ENCODE measurements around the gene LCT.

LCT gene

GRCh38 chr2:135785032-135785431 is 52.0 kb downstream of the LCT start:
- peaks cover 56% of the 10 kb centered on the region for H3K36me3 Mint-ChIP-seq (ENCODE audit: insufficient read depth)
- DNase-seq (ENCODE audit: low spot score in 2 of 2), result no peak
- H3K27me3 Mint-ChIP-seq, result no peaks in the 10 kb centered on the region
- H3K4me1 Mint-ChIP-seq, result no peaks in the 10 kb centered on the region
- H3K27ac Mint-ChIP-seq (ENCODE audit: low read depth), result no peak overlapping the region
- no peaks in the 10 kb centered on the region for H3K9me3 Mint-ChIP-seq
- H3K4me3 Mint-ChIP-seq, result no peak overlapping the region
- ATAC-seq (replicated peaks; ENCODE audit: extremely low read depth, poor library complexity, severe bottlenecking), result peak; percentile 19

DNA sequence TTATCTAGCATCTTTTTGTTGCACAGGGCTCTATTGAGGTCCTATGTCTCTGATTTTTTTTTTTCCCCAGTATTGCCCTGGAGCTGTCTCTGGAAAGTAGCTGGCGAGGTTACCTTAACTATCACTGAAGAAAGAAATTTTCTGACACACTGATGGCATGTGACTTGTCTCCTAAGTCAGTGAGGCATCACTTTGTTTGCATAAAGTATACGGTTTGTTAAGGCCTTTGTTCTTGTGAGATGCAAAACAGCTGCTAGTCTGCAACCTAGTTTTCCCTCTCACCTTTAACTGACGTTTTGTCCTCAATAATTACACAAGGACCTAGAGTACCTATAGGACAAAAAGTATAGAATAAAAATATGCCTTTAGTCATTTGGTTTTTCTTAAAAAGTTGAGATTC is 53.5 kb downstream of the LCT start:
- Mint-ChIP-seq H3K27ac (ENCODE audit: low read depth) (no peak overlapping the region), H3K36me3 (ENCODE audit: insufficient read depth) (peaks cover 65% of the 10 kb centered on the region), H3K4me3 (no peak overlapping the region), H3K27me3 (no peaks in the 10 kb centered on the region), H3K9me3 (no peaks in the 10 kb centered on the region), H3K4me1 (no peaks in the 10 kb centered on the region)
- DNase-seq (ENCODE audit: low spot score in 2 of 2) (no peak), ATAC-seq (replicated peaks; ENCODE audit: extremely low read depth, poor library complexity, severe bottlenecking) (no peak)

- Mint-ChIP-seq H3K4me1 (no peaks in the 10 kb centered on the region), H3K27ac (ENCODE audit: low read depth) (no peak overlapping the region), H3K27me3 (no peaks in the 10 kb centered on the region), H3K36me3 (ENCODE audit: insufficient read depth) (peaks cover 75% of the 10 kb centered on the region), H3K4me3 (no peak overlapping the region), H3K9me3 (no peaks in the 10 kb centered on the region)
- ATAC-seq (replicated peaks; ENCODE audit: extremely low read depth, poor library complexity, severe bottlenecking) (no peak), DNase-seq (ENCODE audit: low spot score in 2 of 2) (no peak)
Observed at GRCh38 chr2:135782231-135782630, 54.8 kb downstream of the LCT start.

DNA sequence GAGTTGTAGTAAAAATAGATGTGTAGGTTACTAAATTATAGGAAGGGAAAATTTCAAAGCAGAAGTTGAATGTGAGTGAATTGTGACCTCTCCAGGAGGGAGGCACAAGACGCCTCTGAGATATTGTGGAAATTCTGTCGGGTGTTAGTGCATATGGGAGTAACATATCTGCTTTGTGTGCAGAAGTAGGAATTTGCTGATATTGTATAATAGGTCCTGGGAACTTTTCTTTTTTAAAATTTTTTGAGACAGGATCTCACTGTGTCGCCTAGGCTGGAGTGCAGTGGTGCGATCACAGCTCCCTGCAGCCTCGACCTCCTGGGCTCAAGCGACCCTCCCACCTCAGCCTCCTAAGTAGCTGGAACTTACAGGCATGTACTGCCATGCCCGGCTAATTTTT is 60.6 kb downstream of the LCT start:
- no peak overlapping the region for H3K4me3 Mint-ChIP-seq
- no peak overlapping the region for H3K27ac Mint-ChIP-seq (ENCODE audit: low read depth)
- DNase-seq (ENCODE audit: low spot score in 2 of 2) (no peak), ATAC-seq (replicated peaks; ENCODE audit: extremely low read depth, poor library complexity, severe bottlenecking) (no peak)
- no peaks in the 10 kb centered on the region for H3K27me3 Mint-ChIP-seq
- H3K4me1 Mint-ChIP-seq, result no peaks in the 10 kb centered on the region
- H3K36me3 Mint-ChIP-seq (ENCODE audit: insufficient read depth), result peaks cover 81% of the 10 kb centered on the region
- H3K9me3 Mint-ChIP-seq, result no peaks in the 10 kb centered on the region

- Mint-ChIP-seq H3K36me3 (ENCODE audit: insufficient read depth) (peaks cover 81% of the 10 kb centered on the region), H3K4me1 (no peaks in the 10 kb centered on the region), H3K4me3 (no peak overlapping the region), H3K27ac (ENCODE audit: low read depth) (no peak overlapping the region), H3K27me3 (no peaks in the 10 kb centered on the region), H3K9me3 (no peaks in the 10 kb centered on the region)
- ATAC-seq (replicated peaks; ENCODE audit: extremely low read depth, poor library complexity, severe bottlenecking) (no peak), DNase-seq (ENCODE audit: low spot score in 2 of 2) (no peak)
Observed at GRCh38 chr2:135775420-135775819, 61.6 kb downstream of the LCT start.

GRCh38 chr2:135773917-135774316 is 63.1 kb downstream of the LCT start:
- Mint-ChIP-seq H3K36me3 (ENCODE audit: insufficient read depth) (peaks cover 85% of the 10 kb centered on the region), H3K9me3 (no peaks in the 10 kb centered on the region), H3K4me3 (no peak overlapping the region), H3K27ac (ENCODE audit: low read depth) (no peak overlapping the region), H3K4me1 (no peaks in the 10 kb centered on the region), H3K27me3 (no peaks in the 10 kb centered on the region)
- no peak for DNase-seq (ENCODE audit: low spot score in 2 of 2)
- no peak for ATAC-seq (replicated peaks; ENCODE audit: extremely low read depth, poor library complexity, severe bottlenecking)

- H3K9me3 Mint-ChIP-seq, result no peaks in the 10 kb centered on the region
- DNase-seq (ENCODE audit: low spot score in 2 of 2) (no peak), ATAC-seq (replicated peaks; ENCODE audit: extremely low read depth, poor library complexity, severe bottlenecking) (no peak)
- no peaks in the 10 kb centered on the region for H3K27me3 Mint-ChIP-seq
- H3K4me1 Mint-ChIP-seq, result no peaks in the 10 kb centered on the region
- peaks cover 87% of the 10 kb centered on the region for H3K36me3 Mint-ChIP-seq (ENCODE audit: insufficient read depth)
- H3K27ac Mint-ChIP-seq (ENCODE audit: low read depth), result no peak overlapping the region
- H3K4me3 Mint-ChIP-seq, result no peak overlapping the region
Observed at GRCh38 chr2:135773319-135773718, 63.7 kb downstream of the LCT start.

DNA sequence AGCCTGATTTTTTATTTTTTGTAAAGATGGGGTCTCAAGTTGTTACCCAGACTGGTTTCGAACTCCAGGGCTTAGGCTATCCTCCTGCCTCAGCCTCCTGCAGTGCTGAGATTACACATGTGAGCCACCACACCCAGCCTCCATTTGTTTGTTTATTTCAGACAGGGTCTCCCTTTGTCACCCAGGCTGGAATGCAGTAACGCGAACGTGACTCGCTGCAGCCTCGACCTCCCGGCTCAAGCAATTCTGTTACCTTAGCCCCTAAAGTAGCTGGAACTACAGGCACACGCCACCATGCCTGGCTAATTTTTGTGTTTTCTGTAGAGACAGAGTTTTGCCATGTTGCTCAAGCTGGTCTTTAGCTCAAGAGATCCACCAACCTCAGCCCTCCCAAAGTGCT is 68.1 kb downstream of the LCT start:
- Mint-ChIP-seq H3K27ac (ENCODE audit: low read depth) (peak overlapping the region; percentile 16), H3K4me1 (peaks cover 11% of the 10 kb centered on the region), H3K36me3 (ENCODE audit: insufficient read depth) (peaks cover 80% of the 10 kb centered on the region), H3K27me3 (no peaks in the 10 kb centered on the region), H3K4me3 (no peak overlapping the region), H3K9me3 (no peaks in the 10 kb centered on the region)
- no peak for DNase-seq (ENCODE audit: low spot score in 2 of 2)
- ATAC-seq (replicated peaks; ENCODE audit: extremely low read depth, poor library complexity, severe bottlenecking), result no peak

DNA sequence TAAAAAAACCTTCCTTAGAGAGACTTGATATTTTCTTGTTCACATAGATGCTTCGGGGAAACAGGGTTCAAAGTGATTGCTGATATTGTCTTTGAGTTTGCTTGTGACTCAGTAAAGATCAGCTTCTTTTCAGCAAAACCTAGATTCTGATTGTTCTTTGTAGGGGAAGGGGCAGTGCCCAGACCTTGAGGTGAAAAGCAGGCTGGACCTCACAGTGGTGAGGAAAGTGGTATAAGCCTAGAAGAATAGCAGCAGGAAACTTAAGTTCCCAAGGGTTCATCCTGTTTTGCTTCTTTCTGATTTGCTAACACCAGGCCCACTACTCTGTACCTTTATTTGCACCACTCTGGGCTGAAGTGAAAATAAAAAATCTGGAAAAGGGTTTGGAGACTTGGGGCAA is 74.5 kb downstream of the LCT start:
- no peak overlapping the region for H3K27ac Mint-ChIP-seq (ENCODE audit: low read depth)
- H3K27me3 Mint-ChIP-seq, result no peaks in the 10 kb centered on the region
- ATAC-seq (replicated peaks; ENCODE audit: extremely low read depth, poor library complexity, severe bottlenecking) (no peak), DNase-seq (ENCODE audit: low spot score in 2 of 2) (no peak)
- no peaks in the 10 kb centered on the region for H3K9me3 Mint-ChIP-seq
- peaks cover 68% of the 10 kb centered on the region for H3K36me3 Mint-ChIP-seq (ENCODE audit: insufficient read depth)
- peaks cover 9% of the 10 kb centered on the region for H3K4me1 Mint-ChIP-seq
- H3K4me3 Mint-ChIP-seq, result no peak overlapping the region

DNA sequence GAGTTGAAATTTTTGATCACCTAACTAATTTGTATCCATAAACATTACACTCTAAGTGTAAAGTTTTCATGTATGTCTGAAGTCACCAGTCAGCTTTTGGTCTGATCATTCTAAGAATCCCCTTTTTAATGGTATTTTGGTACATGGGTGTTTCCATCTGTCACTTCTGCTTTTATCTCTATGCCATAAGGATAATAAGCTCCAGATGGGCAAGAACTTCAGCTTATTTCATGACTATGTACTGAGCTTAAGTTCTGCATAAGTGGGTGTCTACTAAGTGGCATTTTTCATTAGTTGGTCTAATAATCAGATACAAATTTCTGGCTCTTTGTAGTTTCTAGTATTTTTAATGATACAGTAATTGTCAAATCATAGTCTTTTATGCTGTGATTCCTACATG is 75.0 kb downstream of the LCT start:
- ATAC-seq (replicated peaks; ENCODE audit: extremely low read depth, poor library complexity, severe bottlenecking) (no peak), DNase-seq (ENCODE audit: low spot score in 2 of 2) (no peak)
- H3K27me3 Mint-ChIP-seq, result no peaks in the 10 kb centered on the region
- no peak overlapping the region for H3K27ac Mint-ChIP-seq (ENCODE audit: low read depth)
- peaks cover 67% of the 10 kb centered on the region for H3K36me3 Mint-ChIP-seq (ENCODE audit: insufficient read depth)
- H3K4me1 Mint-ChIP-seq, result peaks cover 4% of the 10 kb centered on the region
- peaks cover under 1% of the 10 kb centered on the region for H3K9me3 Mint-ChIP-seq
- H3K4me3 Mint-ChIP-seq, result no peak overlapping the region

DNA sequence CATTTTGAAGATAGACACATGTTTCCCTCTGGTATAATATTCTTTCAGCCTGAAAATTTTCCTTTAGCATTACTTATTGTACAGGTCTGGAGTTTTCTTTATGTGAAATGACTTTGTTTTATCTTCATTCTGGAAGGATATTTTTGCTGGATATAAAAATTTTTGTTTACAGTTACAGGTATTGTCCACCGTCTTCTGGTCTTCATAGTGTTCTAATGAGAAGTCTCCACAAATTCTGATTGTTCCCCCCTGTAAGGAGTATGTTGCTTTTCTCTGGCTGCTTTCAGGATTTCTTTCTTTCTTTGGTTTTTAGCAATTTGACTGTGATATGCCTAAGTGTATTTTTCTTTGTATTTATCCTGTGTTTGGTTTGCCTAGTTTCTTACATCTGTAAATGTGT is 80.3 kb downstream of the LCT start:
- Mint-ChIP-seq H3K4me1 (no peaks in the 10 kb centered on the region), H3K9me3 (peaks cover 5% of the 10 kb centered on the region), H3K27ac (ENCODE audit: low read depth) (no peak overlapping the region), H3K27me3 (no peaks in the 10 kb centered on the region), H3K36me3 (ENCODE audit: insufficient read depth) (peaks cover 55% of the 10 kb centered on the region), H3K4me3 (no peak overlapping the region)
- no peak for ATAC-seq (replicated peaks; ENCODE audit: extremely low read depth, poor library complexity, severe bottlenecking)
- no peak for DNase-seq (ENCODE audit: low spot score in 2 of 2)

DNA sequence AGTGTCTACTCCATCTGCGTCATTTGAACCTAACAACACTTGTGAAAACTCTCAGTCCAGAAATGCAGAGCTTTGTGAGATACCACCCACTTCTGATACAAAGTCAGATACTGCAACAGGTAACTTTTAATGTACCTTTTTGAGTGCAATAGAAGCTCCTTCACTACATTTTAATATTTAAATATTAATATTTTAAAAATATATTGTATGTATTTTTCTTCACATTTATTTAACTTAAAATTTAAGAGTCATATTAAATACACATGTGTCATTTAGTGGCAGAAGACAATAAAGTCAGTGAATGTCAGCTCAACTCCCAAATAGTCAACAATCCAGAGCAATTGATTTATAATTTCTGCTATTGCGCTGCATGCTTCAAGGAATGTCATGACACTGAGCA is 81.4 kb downstream of the LCT start:
- H3K27me3 Mint-ChIP-seq, result no peaks in the 10 kb centered on the region
- no peak overlapping the region for H3K27ac Mint-ChIP-seq (ENCODE audit: low read depth)
- H3K36me3 Mint-ChIP-seq (ENCODE audit: insufficient read depth), result peaks cover 54% of the 10 kb centered on the region
- ATAC-seq (replicated peaks; ENCODE audit: extremely low read depth, poor library complexity, severe bottlenecking) (no peak), DNase-seq (ENCODE audit: low spot score in 2 of 2) (no peak)
- H3K4me3 Mint-ChIP-seq, result no peak overlapping the region
- H3K9me3 Mint-ChIP-seq, result peaks cover 5% of the 10 kb centered on the region
- H3K4me1 Mint-ChIP-seq, result no peaks in the 10 kb centered on the region

GRCh38 chr2:135745545-135745944 is 91.4 kb downstream of the LCT start:
- no peaks in the 10 kb centered on the region for H3K27me3 Mint-ChIP-seq
- DNase-seq (ENCODE audit: low spot score in 2 of 2), result no peak
- H3K9me3 Mint-ChIP-seq, result no peaks in the 10 kb centered on the region
- H3K4me1 Mint-ChIP-seq, result peaks cover 47% of the 10 kb centered on the region
- ATAC-seq (replicated peaks; ENCODE audit: extremely low read depth, poor library complexity, severe bottlenecking), result no peak
- H3K4me3 Mint-ChIP-seq, result no peak overlapping the region
- peaks cover 42% of the 10 kb centered on the region for H3K36me3 Mint-ChIP-seq (ENCODE audit: insufficient read depth)
- H3K27ac Mint-ChIP-seq (ENCODE audit: low read depth), result no peak overlapping the region

- Mint-ChIP-seq H3K27me3 (no peaks in the 10 kb centered on the region), H3K9me3 (no peaks in the 10 kb centered on the region), H3K36me3 (ENCODE audit: insufficient read depth) (peaks cover 38% of the 10 kb centered on the region), H3K27ac (ENCODE audit: low read depth) (no peak overlapping the region), H3K4me1 (peaks cover 44% of the 10 kb centered on the region), H3K4me3 (peak overlapping the region; percentile 33)
- DNase-seq (ENCODE audit: low spot score in 2 of 2) (no peak), ATAC-seq (replicated peaks; ENCODE audit: extremely low read depth, poor library complexity, severe bottlenecking) (no peak)
Observed at GRCh38 chr2:135744760-135745314, 92.1 kb downstream of the LCT start.

Measured in central memory CD8-positive, alpha-beta T cell (primary cell).